GM18907 (cell line): ENCODE measurements around the gene NAIF1.
A peak's percentile ranks its signal among the peaks of the same experiment; 100 is the strongest.
"Not testable (repeated sequence)": the region's sequence is repeated elsewhere in the genome, so short reads cannot be mapped to it uniquely, and the experiment has no call there.

Experiments
- ATAC-seq: cut with Tn5 transposase; IDR thresholded peaks from one replicate; pipeline ENCODE4 v1.9.1; 2021; ENCODE audit warnings: mild to moderate bottlenecking, moderate library complexity; ENCODE audit not compliant: unreplicated experiment

Gene NAIF1

DNA sequence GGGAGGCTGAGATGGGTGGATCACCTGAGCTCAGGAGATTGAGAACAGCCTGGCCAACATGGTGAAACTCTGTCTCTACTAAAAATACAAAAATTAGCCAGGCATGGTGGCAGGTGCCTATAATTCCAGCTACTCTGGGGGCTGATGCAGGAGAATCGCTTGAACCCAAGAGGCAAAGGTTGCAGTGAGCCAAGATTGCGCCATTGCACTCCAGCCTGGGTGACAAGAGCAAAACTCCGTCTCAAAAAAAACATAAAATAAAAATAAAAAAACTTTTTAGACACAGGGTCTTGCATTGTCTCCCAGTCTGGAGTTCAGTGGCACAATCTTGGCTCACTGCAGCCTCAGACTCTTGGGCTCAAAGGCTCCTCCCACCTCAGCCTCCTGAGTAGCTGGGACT lies 30.6 kb downstream of the NAIF1 start:
- not testable (repeated sequence) for ATAC-seq

DNA sequence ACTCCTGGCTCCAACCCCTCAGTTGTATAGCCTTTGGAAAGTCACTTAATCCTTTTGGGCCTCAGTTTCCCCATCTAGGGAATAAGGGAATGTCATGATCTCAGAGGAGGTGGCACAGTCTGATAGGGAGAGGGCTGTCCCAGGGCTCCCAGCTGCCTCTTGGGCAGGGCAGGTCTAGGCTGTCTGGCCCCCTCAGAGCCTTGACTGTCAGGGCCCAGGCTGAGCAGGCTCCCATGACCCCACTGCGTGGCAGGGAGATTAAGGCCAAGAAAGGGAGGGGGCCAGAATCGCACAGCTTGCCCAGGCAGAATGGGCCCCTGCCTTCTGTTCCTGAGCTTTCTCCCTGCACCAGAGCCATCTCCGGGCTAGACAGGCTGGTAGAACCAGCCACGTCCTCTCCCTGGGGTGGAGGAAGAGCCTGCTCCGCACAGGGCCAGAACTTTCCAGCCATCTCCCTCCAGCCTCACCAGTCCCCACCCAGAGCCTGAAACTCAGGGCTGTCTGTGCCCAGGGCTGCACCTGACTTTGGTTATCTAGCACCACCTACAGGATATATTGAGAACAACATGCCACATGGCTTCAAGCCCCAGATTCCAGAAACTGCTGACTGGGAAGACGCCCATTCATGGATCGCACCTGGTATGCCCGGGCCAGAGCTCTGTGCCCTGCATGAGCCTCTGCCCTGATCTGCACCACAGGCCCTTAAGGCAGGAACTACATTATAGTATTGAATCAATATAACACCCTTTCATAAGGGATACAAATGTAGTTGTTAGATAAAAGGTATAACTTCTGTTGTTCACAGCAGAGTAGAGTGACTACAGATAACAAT lies 32.1 kb downstream of the NAIF1 start:
- ATAC-seq = peak; percentile 57

DNA sequence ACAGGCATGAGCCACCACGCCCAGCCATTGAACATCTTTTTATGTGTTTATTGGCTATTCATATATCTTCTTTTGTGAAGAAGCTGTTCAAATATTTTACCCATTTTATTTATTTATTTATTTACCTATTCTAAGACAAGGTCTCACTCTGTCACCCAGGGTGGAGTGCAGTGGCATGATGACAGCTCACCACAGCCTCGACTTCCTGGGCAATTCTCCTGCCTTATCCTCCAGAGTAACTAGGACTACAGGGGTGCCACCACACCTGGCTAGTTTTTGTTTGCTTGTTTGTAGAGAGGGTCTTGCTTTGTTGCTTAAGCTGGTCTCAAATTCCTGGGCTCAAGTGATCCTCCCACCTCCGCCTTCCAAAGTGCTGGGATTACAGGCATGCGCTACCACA lies 33.5 kb downstream of the NAIF1 start:
- ATAC-seq = no peak

DNA sequence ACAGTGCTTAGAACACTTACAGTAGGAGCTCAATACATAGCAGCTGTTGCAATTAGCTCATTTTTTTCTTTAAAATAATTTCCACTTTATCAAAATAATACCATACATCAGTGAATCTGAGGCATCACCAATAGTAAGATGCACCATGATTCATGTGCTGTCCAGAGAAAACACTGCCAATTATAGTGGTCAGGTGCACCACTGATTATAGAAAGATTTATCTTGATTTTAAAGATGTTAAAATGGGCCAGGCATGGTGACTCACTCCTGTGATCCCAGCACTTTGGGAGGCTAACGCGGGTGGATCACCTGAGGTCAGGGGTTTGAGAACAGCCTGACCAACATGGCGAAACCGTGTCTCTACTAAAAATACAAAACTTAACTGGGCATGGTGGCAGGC lies 39.4 kb downstream of the NAIF1 start:
- no peak for ATAC-seq

DNA sequence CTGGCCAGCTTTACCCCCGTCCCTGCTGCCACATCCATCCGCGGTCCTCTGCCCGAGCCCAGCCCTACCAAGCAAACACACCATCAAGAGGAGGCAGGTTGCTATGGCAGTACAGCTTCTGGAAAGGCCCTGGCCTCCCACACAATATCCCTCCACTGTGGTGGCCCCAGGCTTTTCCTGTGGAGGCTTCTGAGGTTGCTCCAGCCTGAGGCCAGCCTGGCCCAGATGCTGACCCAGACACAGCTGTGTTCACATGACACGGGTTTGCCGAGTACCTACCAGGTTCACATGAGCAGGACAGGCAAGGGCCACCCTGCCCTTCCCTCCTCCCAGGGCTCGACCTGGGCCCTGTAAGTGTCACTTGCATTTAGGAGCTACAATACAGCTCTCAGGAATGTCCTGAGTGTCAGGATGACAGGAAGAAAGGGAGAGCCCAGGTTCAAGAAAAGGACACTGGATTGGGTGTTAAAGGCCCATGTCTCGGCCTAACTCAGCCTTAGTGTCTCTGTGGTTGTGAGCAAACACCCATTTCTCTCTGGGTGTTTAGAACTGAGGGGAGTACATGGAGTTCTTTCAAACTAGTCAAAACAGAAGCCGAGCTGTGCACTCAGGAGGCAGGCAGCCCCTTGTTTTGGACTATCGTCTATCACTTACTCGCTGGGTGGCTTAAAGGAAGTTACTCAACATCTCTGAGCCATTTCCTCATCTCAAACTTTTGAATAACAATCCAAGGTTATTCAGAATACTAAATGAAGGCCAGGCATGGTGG lies 40.2 kb downstream of the NAIF1 start:
- no peak for ATAC-seq

DNA sequence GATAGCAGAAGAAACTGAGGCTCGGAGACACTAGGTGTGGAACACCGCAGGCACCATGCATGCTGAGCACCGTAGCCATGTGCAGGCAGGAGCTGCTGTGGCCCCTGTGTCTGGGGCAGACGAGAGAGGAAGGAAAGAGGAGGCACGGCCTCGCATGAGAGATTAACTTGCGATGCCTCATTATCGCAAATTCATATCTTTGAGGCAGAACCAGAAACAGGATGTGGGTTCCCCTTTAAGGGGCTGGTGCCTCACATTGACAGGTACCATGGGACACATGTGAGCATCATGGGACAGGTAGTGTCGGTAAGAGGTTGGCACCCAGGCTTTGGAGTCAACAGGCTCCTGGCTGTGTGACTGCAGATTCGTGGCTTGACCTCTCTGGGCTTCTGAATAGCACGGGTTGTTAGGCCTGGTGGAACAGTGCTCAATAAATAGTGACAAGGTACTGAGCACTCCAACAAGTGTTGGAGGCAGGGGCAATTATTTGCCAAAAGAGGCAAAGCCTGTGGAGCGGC lies 40.8 kb downstream of the NAIF1 start:
- peak; percentile 41 for ATAC-seq

DNA sequence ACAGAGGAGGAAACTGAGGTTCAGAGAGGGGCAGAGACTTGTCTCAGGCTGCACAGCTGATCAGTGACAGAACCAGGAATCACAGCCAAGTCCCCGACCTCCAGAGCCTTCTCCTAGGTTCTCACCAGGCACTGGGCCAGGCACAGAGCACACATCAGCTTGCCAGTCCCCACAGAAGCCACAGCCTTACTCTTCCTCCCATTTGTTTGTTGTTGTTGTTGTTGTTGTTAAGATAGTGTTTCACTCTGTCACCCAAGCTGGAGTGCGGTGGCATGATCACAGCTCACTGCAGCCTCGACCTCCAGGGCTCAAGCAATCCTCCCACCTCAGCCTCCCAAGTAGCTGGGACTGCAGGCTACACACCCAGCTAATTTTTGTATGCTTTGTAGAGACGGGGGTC lies 41.4 kb downstream of the NAIF1 start:
- no peak for ATAC-seq

DNA sequence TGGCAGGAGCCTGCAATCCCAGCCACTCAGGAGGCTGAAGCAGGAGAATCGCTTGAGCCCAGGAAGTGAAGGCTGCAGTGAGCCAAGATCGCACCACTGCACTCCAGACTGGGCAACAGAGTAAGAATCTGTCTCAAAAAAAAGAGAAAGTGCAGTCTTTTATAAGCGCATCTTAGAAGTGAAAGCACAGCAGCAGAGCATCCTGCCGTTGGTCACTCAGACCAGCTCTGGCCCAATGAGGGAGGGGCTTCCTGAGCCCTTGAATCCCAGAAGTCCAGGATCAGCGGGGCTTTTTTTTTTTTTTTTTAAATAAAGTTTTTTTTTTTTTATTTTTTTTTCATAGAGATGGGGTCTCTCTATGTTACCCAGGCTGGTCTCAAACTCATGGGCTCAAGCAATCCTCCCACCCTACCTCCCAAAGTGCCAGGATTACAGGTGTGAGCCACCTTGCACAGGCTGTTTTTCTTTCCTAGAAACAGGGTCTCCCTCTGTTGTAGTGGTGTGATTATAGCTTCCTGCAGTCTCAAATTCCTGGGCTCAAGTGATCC lies 42.3 kb downstream of the NAIF1 start:
- ATAC-seq = no peak

DNA sequence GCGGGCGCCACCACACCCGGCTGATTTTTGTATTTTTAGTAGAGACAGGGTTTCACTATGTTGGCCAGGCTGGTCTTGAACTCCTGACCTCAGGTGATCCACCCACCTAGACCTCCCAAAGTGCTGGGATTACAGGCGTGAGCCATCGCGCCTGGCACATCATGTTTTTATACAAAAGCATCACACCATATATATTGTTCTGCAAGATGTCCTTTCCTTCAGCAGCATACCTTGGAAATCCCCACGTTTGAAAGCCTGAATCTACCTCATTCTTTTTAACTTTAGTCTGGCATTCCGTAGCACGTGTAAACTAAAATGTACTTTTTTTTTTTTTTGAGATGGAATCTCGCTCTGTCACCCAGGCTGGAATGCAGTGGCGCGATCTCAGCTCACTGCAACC lies 43.4 kb downstream of the NAIF1 start:
- ATAC-seq = not testable (repeated sequence)

DNA sequence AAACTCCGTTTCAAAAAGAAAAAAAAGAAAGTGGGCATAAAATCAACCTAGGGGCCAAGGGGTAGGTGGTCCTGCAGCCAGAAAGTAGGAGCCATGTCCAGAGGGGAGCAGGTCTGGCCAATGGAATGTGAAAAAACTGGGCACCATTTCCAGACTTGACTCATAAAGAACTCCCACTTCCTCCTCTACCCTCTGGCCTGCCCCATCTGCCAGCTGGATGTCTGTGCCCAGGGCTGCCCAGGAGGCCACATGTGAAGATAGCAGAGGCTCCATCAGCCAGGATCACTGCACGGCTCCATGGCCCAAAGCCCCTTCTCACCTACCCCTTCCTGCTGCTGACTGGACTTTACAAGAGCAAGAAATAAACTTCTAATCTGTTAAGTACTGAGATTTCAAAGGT lies 44.2 kb downstream of the NAIF1 start:
- ATAC-seq = no peak

DNA sequence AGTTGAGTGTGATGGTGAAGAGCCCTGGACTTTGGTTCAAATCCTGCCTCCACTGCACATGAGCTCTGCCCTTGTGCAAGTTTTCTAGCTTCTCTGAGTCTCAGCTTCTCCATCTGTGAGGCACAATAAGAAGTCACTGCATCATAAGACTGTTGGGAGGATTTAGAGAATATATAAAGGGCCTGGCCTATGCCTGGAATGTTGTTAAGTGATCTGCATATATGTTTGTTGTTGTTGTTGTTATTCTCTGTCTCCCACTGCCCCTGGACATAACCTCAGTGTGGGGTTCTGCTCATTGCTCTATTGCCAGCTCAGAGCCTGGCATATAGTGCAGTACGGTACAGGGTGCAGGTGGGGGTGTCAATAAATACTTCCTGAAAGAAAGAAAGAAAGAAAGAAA lies 46.0 kb downstream of the NAIF1 start:
- no peak for ATAC-seq

DNA sequence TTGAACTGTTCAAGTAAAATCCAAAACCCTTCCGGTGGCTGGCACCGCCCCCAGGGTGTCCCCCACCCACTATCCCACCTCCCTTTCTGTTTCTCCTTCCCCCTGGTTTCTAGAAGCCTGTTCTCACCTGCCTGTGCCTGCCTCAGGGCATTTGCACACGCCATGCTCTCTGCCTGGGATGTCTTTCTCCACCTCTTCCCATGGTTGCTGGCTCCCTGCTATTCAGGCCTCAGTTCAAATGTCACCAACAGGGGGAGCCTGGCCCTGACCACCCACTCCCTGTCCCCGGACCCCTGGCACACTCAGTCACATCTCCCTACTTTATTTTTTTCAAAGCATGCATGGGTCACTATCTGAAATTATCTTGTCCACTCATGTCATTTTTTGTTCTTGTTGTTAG lies 46.4 kb downstream of the NAIF1 start:
- no peak for ATAC-seq

DNA sequence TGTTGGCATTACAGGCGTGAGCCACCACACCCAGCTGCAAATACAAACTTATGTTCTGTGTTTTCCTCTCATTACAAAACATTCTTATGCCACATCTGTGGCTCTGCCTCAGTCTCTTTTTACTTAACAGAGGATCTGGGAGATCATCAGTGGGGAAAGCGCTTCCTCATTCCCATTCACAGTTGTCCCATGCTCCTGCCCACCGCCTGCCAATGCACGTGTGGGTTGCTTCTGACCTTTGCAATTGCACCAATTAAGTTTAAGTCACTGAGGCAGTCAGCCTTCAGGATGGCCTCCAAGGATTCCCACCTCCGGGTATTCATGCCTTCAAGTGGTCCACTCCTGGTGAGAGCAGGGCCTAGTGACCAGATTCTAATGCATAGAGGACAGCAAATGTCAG lies 51.4 kb downstream of the NAIF1 start:
- ATAC-seq = no peak
